Pancreas (tissue), 10 donors: ENCODE results near the gene CD83. TPM values are rescaled to one million over a fixed set of nuclear protein-coding genes. Genes with fewer than 3 reads are reported as not detected.
A peak's percentile ranks its signal among the peaks of the same experiment; 100 is the strongest.

Source experiments
- ATAC-seq, 4 donors: fragments of 200-7000 bp; cut with Tn5 transposase; one replicate each; pipeline versions ENCODE4 v1.8.0 to v1.9.1; 2020; ENCODE audit warnings: mild to moderate bottlenecking in 4 of 4, moderate library complexity in 4 of 4
- DNase-seq, 6 donors: peaks; one replicate each; pipeline ENCODE4 v3.0.0-alpha.2; 2020
- FAIRE-seq: peaks from 2 replicates; lab custom pipeline; 2012; peaks lifted over from hg19 to GRCh38; lab: Jason Lieb, UNC
- H3K27ac ChIP-seq, 4 donors: fragments of 200-600 bp; sonication (generic); 1 replicate in 3 of 4; 2 replicates in 1 of 4; pipeline versions ENCODE4 v1.5.0 to v1.8.0; 2020
- H3K27me3 ChIP-seq, 4 donors: fragments of 200-600 bp; one replicate each; pipeline ENCODE4 v1.8.0; 2021
- H3K36me3 ChIP-seq, 3 donors: fragments of 200-600 bp; sonication (generic) in 1 of 3; one replicate each; pipeline versions ENCODE4 v1.5.0 to v1.8.0; 2020 to 2021
- H3K4me1 ChIP-seq, 3 donors: fragments of 200-600 bp; one replicate each; pipeline ENCODE4 v1.8.0; 2021
- H3K4me3 ChIP-seq, 4 donors: fragments of 200-600 bp; sonication (generic) in 2 of 4; one replicate each; pipeline versions ENCODE4 v1.5.0 to v1.8.0; 2020 to 2021
- H3K9me3 ChIP-seq, 4 donors: fragments of 200-600 bp; one replicate each; pipeline ENCODE4 v1.8.0; 2021
- WGBS, 2 donors: extraction: QIAGEN DNeasy Blood & Tissue Kit; methylation state at CpG; one replicate each; pipeline ENCODE4 v1.1.7; 2013; 5-methylcytosine and 5-hydroxymethylcytosine counted together
- intact Hi-C, 3 donors: fragments of 100-400 bp; cut with DNase I; formaldehyde crosslinking; loops; one replicate each; pipeline versions ENCODE4 v1.11.1 to v1.14.2; 2022
- polyA plus RNA-seq, 2 donors: library from polyadenylated mRNA; stranded (reverse); fragments of 200-250 nt; gene quantifications; one replicate each; pipeline ENCODE4 v1.2.3, GENCODE V29; 2013
- total RNA-seq, 6 donors: library from RNA; stranded (reverse); fragmentation: NEBNext Ultra II Directional in 4 of 6; extraction: Animal tissue kit (Norgen Biotek cat#: 25700) in 4 of 6; gene quantifications; one replicate each; pipeline versions ENCODE4 v1.2.1 to v1.2.4, GENCODE V29; 2021 to 2023
- TF ChIP-seq, protein P1 (sequence below), 4 donors: fragments of 200-600 bp; sonication (generic) in 3 of 4; IDR thresholded peaks; one replicate each; pipeline versions ENCODE4 v1.5.0 to v1.8.0; 2021; ENCODE audit warnings: antibody characterized with exemption in 4 of 4
- donor health status: healthy with polysubstance abuse.
- donor health status: DM: no; HTN: no; CAD: no; lungs with moderate emphysema.
- donor health status: DM: no; HTN: no; CAD: no.
- donor health status: control.
- donor health status: control.
- donor health status: Bipolar disorder and iron deficiency.
- donor health status: DM: yes; HTN: yes; CAD: no.
- donor health status: DM: no; HTN: no; CAD: no.
- donor health status: DM: no; HTN: no; CAD: no.
- donor health status: DM: yes; HTN: yes; CAD: no.

The CD83 gene
- total and polyA plus RNA-seq, 8 donors: 0.72 to 5.1 (median 1.3) TPM

DNA sequence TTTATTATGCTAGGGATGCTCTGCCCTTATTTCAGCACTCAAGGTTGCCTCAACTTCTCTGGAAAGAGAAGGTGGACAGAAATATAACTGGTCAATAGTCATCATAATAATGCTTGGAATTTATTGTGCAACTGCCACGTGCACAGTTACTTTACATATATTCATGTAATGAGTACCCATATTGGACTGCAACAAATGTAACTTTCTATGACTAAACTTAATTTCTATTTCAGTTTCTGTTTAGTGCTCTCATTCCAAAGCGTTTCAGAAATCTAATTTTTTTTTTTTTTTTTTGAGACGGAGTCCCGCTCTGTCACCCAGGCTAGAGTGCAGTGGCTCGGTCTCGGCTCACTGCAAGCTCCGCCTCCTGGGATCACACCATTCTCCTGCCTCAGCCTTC, 28.3 kb upstream of the CD83 start:
- Histone ChIP-seq H3K36me3 (no peaks in the 10 kb centered on the region), H3K4me3 (no peak overlapping the region), H3K27ac (no peak overlapping the region), H3K27me3 (peaks cover 0 to 7% (median 0%) of the 10 kb centered on the region in 4 donors), H3K4me1 (no peaks in the 10 kb centered on the region), H3K9me3 (no peaks in the 10 kb centered on the region)
- no peak for DNase-seq
- FAIRE-seq: no peak
- no peak for ATAC-seq
- intact Hi-C loops: no loop called here
- 82 to 91% methylated on average over 7 of the region's 7 CpGs for WGBS, 2 donors
- TF ChIP-seq, protein P1, sequence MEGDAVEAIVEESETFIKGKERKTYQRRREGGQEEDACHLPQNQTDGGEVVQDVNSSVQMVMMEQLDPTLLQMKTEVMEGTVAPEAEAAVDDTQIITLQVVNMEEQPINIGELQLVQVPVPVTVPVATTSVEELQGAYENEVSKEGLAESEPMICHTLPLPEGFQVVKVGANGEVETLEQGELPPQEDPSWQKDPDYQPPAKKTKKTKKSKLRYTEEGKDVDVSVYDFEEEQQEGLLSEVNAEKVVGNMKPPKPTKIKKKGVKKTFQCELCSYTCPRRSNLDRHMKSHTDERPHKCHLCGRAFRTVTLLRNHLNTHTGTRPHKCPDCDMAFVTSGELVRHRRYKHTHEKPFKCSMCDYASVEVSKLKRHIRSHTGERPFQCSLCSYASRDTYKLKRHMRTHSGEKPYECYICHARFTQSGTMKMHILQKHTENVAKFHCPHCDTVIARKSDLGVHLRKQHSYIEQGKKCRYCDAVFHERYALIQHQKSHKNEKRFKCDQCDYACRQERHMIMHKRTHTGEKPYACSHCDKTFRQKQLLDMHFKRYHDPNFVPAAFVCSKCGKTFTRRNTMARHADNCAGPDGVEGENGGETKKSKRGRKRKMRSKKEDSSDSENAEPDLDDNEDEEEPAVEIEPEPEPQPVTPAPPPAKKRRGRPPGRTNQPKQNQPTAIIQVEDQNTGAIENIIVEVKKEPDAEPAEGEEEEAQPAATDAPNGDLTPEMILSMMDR (IDR thresholded peaks at IDR 0.05): no peak

DNA sequence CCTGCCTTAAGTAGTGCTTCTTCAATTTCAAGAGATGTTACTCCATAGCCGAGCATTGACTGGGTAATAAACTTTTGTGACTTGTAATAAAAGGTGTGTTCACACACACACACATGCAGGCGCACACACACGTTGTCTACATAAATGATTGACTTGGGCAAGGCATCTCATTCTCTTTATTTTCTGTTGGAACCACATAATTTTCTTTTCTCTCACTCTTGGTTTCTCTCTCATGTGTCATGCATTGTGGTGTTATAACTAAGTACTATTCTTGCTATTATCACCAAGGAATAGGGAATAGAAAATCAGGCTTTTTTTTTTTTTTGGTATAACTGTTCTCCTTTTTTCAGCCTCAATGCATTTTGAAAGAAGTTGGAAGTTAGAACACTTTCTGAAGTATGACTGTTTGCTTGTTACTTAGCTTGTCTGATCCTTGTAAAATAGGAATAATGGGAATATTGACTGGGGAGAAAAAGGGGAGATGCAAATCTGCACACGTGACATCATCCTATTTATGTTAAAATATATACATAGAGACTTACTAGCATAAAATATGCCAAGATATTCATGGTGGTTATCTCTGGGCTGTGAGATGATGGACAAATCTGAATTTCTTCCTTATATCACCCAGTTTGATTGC, 26.1 kb upstream of the CD83 start:
- ATAC-seq: peak in 1 of 4 donors; percentile 24
- WGBS, 2 donors: 54 to 73% methylated on average over 4 of the region's 4 CpGs

DNA sequence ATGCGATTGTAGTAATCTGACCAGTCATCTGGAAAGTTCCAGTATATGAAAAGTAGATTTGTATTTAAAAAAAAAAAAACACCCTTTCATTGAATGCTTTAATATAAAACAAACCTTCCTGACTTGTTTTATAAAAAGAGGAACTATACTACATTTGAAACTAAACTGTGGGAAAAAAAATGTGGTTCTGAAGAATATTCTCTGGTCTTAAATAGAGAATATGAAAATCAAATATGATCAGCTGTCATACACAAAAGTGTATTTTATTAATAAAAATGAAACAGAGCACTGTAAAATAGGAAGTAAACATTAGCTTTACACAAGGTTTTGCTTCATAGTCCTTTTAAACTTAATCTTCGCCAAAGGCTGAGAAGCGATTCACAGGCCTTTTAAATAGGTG, 25.3 kb upstream of the CD83 start:
- Histone ChIP-seq H3K27me3 (peaks cover 0 to 7% (median 0%) of the 10 kb centered on the region in 4 donors), H3K27ac (no peak overlapping the region), H3K4me1 (no peaks in the 10 kb centered on the region), H3K4me3 (no peak overlapping the region), H3K36me3 (no peaks in the 10 kb centered on the region), H3K9me3 (no peaks in the 10 kb centered on the region)
- DNase-seq (no peak), FAIRE-seq (no peak), ATAC-seq (no peak)
- TF ChIP-seq, protein P1 (IDR thresholded peaks at IDR 0.05): no peak
- intact Hi-C loops: no loop called here
- 68 to 82% methylated on average over 3 of the region's 3 CpGs for WGBS, 2 donors

More for the DNA sequence above, 26.1 kb upstream of the CD83 start:
- Histone ChIP-seq H3K27ac (no peak overlapping the region), H3K4me3 (no peak overlapping the region), H3K36me3 (no peaks in the 10 kb centered on the region), H3K9me3 (no peaks in the 10 kb centered on the region), H3K27me3 (peaks cover 0 to 7% (median 0%) of the 10 kb centered on the region in 4 donors), H3K4me1 (no peaks in the 10 kb centered on the region)
- TF ChIP-seq, protein P1 (IDR thresholded peaks at IDR 0.05): no peak
- FAIRE-seq (no peak), DNase-seq (no peak)
- intact Hi-C loops: no loop called here

DNA sequence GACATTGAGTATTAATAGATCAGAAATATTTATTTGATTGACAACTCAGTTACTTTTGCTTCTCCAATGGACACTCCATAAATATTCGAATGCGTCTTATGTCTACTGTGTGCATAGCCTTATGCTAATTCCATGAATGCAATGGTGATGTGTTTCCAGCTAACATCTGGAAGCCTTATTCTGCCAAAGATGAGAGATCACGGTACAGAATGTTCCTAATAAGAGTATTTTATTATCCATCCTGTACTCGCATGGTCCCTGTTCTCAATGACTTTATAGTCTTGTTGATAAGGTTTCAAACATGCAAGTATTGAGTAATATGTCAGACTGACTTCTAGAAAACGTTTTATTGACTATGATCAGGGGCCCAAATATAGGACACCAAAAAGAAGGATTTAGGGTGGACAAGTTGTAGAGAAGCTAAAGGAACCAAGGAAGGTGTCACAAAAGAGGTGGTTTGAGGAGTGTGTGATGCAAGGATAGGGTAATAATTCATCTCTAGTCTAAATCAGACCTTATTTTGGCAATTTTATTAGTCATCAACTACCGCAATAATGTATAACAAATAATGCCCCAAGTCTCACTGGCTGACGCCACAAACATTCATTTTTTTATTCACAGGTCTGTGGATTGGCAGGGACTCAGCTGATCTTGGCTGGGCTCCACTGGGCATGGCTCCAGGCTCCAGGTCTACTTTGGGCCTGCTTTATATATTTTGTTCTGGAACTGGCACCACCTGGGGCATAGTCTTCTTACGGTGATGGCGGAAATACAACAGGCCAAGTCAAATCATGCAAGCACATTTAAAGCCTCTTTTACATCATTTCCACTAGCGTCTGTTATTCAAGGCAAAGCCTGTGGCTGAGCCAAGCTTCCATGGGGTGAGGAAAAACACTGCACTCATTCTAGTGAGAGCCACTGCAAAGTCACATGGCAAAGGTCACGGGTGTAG, 24.5 kb upstream of the CD83 start:
- no peaks in the 10 kb centered on the region for H3K36me3 ChIP-seq
- ATAC-seq (no peak), FAIRE-seq (no peak), DNase-seq (no peak)
- intact Hi-C loops: no loop called here
- TF ChIP-seq, protein P1 (IDR thresholded peaks at IDR 0.05): no peak
- H3K27me3 ChIP-seq: peaks cover 0 to 7% (median 0%) of the 10 kb centered on the region in 4 donors
- WGBS, 2 donors: 65 to 71% methylated on average over 11 of the region's 11 CpGs
- H3K9me3 ChIP-seq: no peaks in the 10 kb centered on the region
- no peak overlapping the region for H3K4me3 ChIP-seq
- no peaks in the 10 kb centered on the region for H3K4me1 ChIP-seq
- no peak overlapping the region for H3K27ac ChIP-seq
